CD4-positive, alpha-beta T cell (primary cell): Measurements from ENCODE around the gene DNAH2. TPM values are rescaled to one million over a fixed set of nuclear protein-coding genes. Genes with fewer than 3 reads are reported as not detected.
A peak's percentile ranks its signal among the peaks of the same experiment; 100 is the strongest.

ENCODE experiments used
- ATAC-seq: fragments of 200-7000 bp; cut with Tn5 transposase; one replicate; pipeline ENCODE4 v1.10.0; 2022; ENCODE audit warnings: mild to moderate bottlenecking; ENCODE audit not compliant: poor library complexity
- CTCF ChIA-PET: fragments of 350-600 bp; sonication (Branson Sonifier 250); formaldehyde crosslinking; loops from one replicate; lab custom pipeline; 2021; ENCODE audit warnings: antibody characterized with exemption, inconsistent platforms; lab: Charles Lee
- POLR2A ChIA-PET: fragments of 350-600 bp; sonication (Branson Sonifier 250); formaldehyde crosslinking; loops from one replicate; lab custom pipeline; 2021; ENCODE audit warnings: antibody characterized with exemption, inconsistent platforms; lab: Charles Lee
- DNase-seq, 14 experiments: peaks; one replicate each; pipeline ENCODE4 v3.0.0-alpha.2; 2013 to 2020; ENCODE audit warnings: mixed read lengths in 2 of 14
- H3K27ac ChIP-seq, 2 donors: one replicate each; pipeline versions ENCODE4 v1.5.1 to v1.7.0; 2013; ENCODE audit warnings: low read length in 2 of 2, low read depth in 1 of 2, mild to moderate bottlenecking in 1 of 2
- H3K27me3 ChIP-seq, 2 experiments: 1 replicate in 1 of 2; 2 replicates in 1 of 2; pipeline versions ENCODE4 v1.6.1 to v1.7.0; 2013; ENCODE audit warnings: low read length in 2 of 2, control low read depth in 1 of 2, mild to moderate bottlenecking in 1 of 2, moderate library complexity in 1 of 2; ENCODE audit not compliant: insufficient read depth in 2 of 2, control insufficient read depth in 1 of 2
- H3K36me3 ChIP-seq: one replicate; pipeline ENCODE4 v1.6.1; 2013; ENCODE audit warnings: low read length, control low read depth; ENCODE audit not compliant: insufficient read depth
- H3K4me1 ChIP-seq: one replicate; pipeline ENCODE4 v1.6.1; 2013; ENCODE audit warnings: low read length, control low read depth; ENCODE audit not compliant: insufficient read depth
- H3K4me3 ChIP-seq: one replicate; pipeline ENCODE4 v1.5.1; 2013; ENCODE audit warnings: mild to moderate bottlenecking, low read length, moderate library complexity
- H3K9me3 ChIP-seq, 2 experiments: 1 replicate in 1 of 2; 2 replicates in 1 of 2; pipeline versions ENCODE4 v1.6.1 to v1.7.0; 2013; ENCODE audit warnings: low read length in 2 of 2, mild to moderate bottlenecking in 2 of 2, control low read depth in 1 of 2, moderate library complexity in 1 of 2; ENCODE audit not compliant: control insufficient read depth in 1 of 2, insufficient read depth in 1 of 2
- H3K27ac Mint-ChIP-seq: one replicate; pipeline ENCODE4 v1.8.0; 2020; ENCODE audit warnings: mixed read lengths
- H3K27me3 Mint-ChIP-seq: one replicate; pipeline ENCODE4 v1.8.0; 2021; ENCODE audit warnings: mixed read lengths
- H3K36me3 Mint-ChIP-seq: one replicate; pipeline ENCODE4 v1.8.0; 2021; ENCODE audit warnings: low read depth, mixed read lengths
- H3K4me1 Mint-ChIP-seq: one replicate; pipeline ENCODE4 v1.8.0; 2021; ENCODE audit warnings: low read depth, mixed read lengths
- H3K4me3 Mint-ChIP-seq: one replicate; pipeline ENCODE4 v1.8.0; 2020; ENCODE audit warnings: mild to moderate bottlenecking, mixed read lengths
- H3K9me3 Mint-ChIP-seq: one replicate; pipeline ENCODE4 v1.8.0; 2020; ENCODE audit warnings: mixed read lengths
- intact Hi-C, 2 experiments: fragments of 100-400 bp; cut with DNase I in 1 of 2; cut with micrococcal nuclease in 1 of 2; formaldehyde crosslinking; loops; one replicate each; pipeline versions ENCODE4 v1.15.1 to v1.9.0; 2023 to 2025; cut with DNase I, micrococcal nuclease
- total RNA-seq, 174 experiments: library from RNA in 2 of 174; stranded (reverse) in 2 of 174; gene quantifications; one replicate each; pipeline ENCODE4 v1.2.3 and lab custom pipeline; 2021 to 2026
- TF ChIP-seq, protein P1 (sequence below): fragments of 200-600 bp; IDR thresholded peaks from one replicate; pipeline ENCODE4 v1.8.0; 2022; ENCODE audit warnings: antibody characterized with exemption, mild to moderate bottlenecking

Gene DNAH2
- total RNA-seq, 2 experiments from 2014 or later, result not detected

DNA sequence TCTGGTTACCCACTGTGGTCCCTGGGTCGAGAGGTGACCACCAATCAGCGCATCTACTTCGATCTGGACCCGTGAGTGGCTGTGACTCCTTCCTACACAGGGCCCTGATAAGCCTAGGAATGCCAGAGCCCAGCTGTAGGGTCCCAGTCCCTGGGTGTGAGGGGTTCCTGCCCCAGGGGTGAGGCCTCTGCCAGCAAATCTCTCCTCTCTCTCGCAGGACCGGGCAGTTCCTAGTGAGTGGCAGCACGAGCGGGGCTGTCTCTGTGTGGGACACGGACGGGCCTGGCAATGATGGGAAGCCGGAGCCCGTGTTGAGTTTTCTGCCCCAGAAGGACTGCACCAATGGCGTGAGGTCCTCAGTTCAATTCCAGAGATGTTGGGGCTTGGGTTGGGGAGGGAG is 14.8 kb upstream of the DNAH2 start:
- CTCF ChIA-PET, result no interaction called here
- intact Hi-C loops, result no loop called here
- Histone ChIP-seq H3K4me1 (peaks cover 20% of the 10 kb centered on the region), H3K9me3 (peaks cover 0 to 17% of the 10 kb centered on the region in 2 experiments), H3K27ac (no peak overlapping the region), H3K4me3 (no peak overlapping the region), H3K27me3 (peaks cover 46 to 53% of the 10 kb centered on the region in 2 experiments), H3K36me3 (peaks cover 22% of the 10 kb centered on the region)
- TF ChIP-seq, protein P1, sequence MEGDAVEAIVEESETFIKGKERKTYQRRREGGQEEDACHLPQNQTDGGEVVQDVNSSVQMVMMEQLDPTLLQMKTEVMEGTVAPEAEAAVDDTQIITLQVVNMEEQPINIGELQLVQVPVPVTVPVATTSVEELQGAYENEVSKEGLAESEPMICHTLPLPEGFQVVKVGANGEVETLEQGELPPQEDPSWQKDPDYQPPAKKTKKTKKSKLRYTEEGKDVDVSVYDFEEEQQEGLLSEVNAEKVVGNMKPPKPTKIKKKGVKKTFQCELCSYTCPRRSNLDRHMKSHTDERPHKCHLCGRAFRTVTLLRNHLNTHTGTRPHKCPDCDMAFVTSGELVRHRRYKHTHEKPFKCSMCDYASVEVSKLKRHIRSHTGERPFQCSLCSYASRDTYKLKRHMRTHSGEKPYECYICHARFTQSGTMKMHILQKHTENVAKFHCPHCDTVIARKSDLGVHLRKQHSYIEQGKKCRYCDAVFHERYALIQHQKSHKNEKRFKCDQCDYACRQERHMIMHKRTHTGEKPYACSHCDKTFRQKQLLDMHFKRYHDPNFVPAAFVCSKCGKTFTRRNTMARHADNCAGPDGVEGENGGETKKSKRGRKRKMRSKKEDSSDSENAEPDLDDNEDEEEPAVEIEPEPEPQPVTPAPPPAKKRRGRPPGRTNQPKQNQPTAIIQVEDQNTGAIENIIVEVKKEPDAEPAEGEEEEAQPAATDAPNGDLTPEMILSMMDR, result no peak
- no peak overlapping the region for H3K27ac Mint-ChIP-seq
- H3K27me3 Mint-ChIP-seq, result peaks cover 54% of the 10 kb centered on the region
- DNase-seq (no peak), ATAC-seq (no peak)
- H3K4me1 Mint-ChIP-seq, result peaks cover 14% of the 10 kb centered on the region
- POLR2A ChIA-PET, result interaction anchor here (0.8 kb wide), 1 partner anchor 15 kb away, joined by 3 read pairs; the partner anchor contains the start of genes TP53 and WRAP53
- no peaks in the 10 kb centered on the region for H3K9me3 Mint-ChIP-seq
- no peak overlapping the region for H3K4me3 Mint-ChIP-seq
- peaks cover 40% of the 10 kb centered on the region for H3K36me3 Mint-ChIP-seq

DNA sequence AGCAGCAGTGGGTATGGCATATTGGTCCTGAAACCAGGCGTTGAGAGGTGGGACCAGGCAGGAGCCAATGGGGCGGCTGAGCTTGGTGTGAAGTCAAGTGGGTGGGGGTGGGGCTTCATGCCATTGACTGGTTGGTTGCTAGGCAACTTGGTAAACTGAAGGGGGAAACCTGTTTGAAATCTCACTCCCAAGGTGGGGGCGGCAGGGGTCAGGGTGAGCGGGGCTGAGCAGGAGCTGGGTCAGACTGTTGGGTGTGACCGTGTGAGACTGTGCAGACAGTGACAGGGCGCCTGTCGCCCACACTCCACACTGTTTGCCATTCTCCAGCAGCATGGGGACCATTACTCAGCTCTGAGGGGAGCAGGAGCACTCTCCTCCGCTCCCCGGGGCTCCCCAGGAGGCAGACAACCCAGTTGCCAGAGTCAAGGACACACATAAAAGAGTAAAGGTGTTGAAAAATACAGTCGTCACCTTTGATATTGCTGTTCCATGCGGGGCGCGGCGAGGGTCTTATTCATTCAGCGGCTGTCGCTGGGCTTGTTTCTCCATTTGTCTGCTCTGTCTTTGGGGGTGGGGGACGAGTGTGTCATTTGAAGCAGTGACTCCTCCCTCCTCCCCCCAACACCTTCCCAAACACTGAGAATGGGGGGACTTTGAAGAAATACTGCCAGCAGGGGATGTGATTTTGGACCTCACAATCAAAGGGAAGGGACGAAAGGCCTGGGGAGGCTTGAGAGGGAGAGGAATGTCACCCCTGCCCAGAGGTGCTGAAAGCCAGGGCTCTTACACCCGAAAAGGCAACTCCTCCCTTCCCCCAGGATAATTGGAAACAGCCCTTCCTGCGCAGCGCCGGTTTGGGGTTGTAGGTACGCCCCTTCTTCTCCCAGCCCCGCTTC is 13.7 kb upstream of the DNAH2 start:
- Histone ChIP-seq H3K27ac (no peak overlapping the region), H3K9me3 (peaks cover 0 to 17% of the 10 kb centered on the region in 2 experiments), H3K27me3 (peaks cover 49 to 57% of the 10 kb centered on the region in 2 experiments), H3K36me3 (peaks cover 22% of the 10 kb centered on the region), H3K4me1 (peaks cover 20% of the 10 kb centered on the region), H3K4me3 (no peak overlapping the region)
- Mint-ChIP-seq H3K4me1 (peaks cover 14% of the 10 kb centered on the region), H3K27ac (no peak overlapping the region), H3K36me3 (peaks cover 34% of the 10 kb centered on the region), H3K9me3 (no peaks in the 10 kb centered on the region), H3K27me3 (peaks cover 59% of the 10 kb centered on the region), H3K4me3 (peak overlapping the region; percentile 34)
- ATAC-seq (peak; percentile 42), DNase-seq (peak in 2 of 14 experiments; percentile 42 to 57)
- CTCF ChIA-PET, result interaction anchor here (0.5 to 0.9 kb wide), 2 partner anchors 16 to 56 kb away, joined by 3 to 4 read pairs; partner anchors contain the start of gene TP53
- POLR2A ChIA-PET, result interaction anchor here (1.6 kb wide), 1 partner anchor 16 kb away, joined by 4 read pairs; the partner anchor contains the start of gene WRAP53
- intact Hi-C loops, result no loop called here
- TF ChIP-seq, protein P1, result no peak

DNA sequence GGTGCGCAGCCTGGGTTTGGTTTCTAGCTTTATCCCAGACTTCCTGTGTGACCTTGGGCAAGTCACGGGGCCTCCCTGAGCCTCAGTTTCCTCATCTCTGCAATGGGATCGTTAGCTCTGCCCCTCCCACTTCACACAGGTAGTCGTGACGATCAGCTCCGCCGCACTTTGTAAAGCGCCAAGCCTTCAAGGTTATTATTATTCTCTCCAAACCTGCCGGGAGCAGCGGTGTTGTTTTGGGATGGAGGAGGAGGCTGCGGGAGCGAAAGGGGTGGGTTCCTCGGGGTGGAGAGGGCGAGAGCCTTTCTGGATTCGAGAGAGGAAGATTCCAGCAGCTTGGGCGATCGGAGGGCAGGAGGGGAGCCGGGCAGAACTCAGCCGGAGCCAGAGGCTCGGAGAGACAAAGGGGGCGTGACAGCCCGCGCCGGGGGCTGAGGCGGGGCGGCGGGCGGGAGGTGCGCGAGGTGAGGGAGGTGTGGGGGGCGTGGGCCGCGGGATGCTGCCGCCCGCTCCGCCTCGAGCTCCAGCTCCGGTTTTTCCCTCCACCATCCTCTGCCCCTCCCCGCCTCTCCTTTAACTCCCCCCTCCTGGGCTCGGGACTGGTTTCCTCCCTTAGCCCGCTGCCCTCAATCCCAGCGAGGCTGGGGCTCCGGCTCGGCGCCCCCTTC is 12.8 kb upstream of the DNAH2 start, which contains the start of gene EFNB3:
Gene EFNB3, plus strand, starts transcription at position 602 of the 668 bp plus-strand sequence. CDS start 397 bp downstream, outside the sequence.
- peak in 1 of 14 experiments; percentile 38 for DNase-seq
- Mint-ChIP-seq H3K36me3 (peaks cover 34% of the 10 kb centered on the region), H3K27ac (no peak within 1 kb of the TSS), H3K9me3 (no peaks in the 10 kb centered on the region), H3K4me1 (peaks cover 14% of the 10 kb centered on the region), H3K4me3 (peak within 1 kb of the TSS; percentile 79), H3K27me3 (peaks cover 63% of the 10 kb centered on the region)
- TF ChIP-seq, protein P1, result no peak
- peaks cover 22% of the 10 kb centered on the region for H3K36me3 ChIP-seq
- H3K4me3 ChIP-seq, result peak within 1 kb of the TSS; percentile 30
- POLR2A ChIA-PET, result interaction anchor here (1.6 kb wide), 1 partner anchor 17 kb away, joined by 4 read pairs; the partner anchor contains the start of gene WRAP53
- H3K27me3 ChIP-seq, result peaks cover 49 to 57% of the 10 kb centered on the region in 2 experiments
- H3K27ac ChIP-seq, result no peak within 1 kb of the TSS
- ATAC-seq, result peak; percentile 42
- intact Hi-C loops, result no loop called here
- CTCF ChIA-PET, result interaction anchor here (0.5 to 0.9 kb wide), 2 partner anchors 17 to 57 kb away, joined by 3 to 4 read pairs; partner anchors contain the start of gene TP53
- peaks cover 20% of the 10 kb centered on the region for H3K4me1 ChIP-seq
- peaks cover 0 to 17% of the 10 kb centered on the region in 2 experiments for H3K9me3 ChIP-seq
